Epithelial cell of esophagus (primary cell): ENCODE results near the gene SARS1.

Experiments
- DNase-seq: peaks from one replicate; pipeline ENCODE4 v3.0.0; 2010; ENCODE audit warnings: low read depth
- H3K4me3 ChIP-seq: 2 replicates; pipeline ENCODE4 v1.5.1; 2011; ENCODE audit warnings: mild to moderate bottlenecking, low read length, control low read depth
- TF ChIP-seq, protein P1 (sequence below): IDR thresholded peaks from 2 replicates; pipeline ENCODE4 v1.5.1; 2011; ENCODE audit warnings: low read depth, mild to moderate bottlenecking, low read length, control low read depth, inconsistent platforms; ENCODE audit not compliant: insufficient read depth; ENCODE audit errors: missing control alignments

The SARS1 gene

DNA sequence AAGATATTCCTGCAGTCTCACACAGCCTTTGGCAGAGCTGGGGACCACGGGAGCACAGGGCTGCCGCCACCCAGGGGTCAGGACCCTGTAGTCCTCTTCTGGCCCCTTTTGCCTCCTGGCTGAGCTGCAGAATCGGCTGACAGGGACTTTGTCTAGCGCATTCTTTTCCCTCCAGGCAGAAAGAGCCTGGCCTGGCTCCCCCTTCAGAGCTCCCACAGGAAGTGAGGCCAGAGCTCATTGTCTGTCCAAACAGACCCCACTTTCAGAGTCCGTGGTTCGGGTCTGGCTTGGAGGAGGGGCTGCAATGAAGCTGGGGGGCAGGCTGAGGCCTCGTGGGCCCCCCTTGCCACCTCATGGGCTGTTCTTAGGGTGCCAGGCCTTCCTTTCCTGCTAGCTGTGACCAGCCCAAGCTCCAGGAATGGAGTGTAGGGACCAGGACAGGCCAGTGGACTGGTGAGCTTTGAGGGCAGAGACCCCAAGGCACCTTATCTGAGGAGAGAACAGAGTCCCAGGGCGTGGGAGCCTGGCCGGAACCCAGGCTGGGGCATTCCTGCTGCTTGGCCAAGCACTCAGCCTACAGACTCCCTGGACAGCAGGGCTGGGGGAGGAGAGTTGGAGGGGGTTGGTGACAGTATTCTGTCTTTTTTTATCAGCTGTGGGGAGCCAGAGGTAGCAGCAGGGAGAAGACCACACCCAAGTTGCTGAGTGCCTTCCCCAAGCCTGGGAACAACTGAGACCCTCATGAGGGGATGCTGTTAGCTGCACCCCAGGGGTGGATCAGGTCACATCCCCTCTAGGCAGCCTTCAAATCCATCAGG, 40.3 kb downstream of the SARS1 start:
- DNase-seq, result no peak
- TF ChIP-seq, protein P1, sequence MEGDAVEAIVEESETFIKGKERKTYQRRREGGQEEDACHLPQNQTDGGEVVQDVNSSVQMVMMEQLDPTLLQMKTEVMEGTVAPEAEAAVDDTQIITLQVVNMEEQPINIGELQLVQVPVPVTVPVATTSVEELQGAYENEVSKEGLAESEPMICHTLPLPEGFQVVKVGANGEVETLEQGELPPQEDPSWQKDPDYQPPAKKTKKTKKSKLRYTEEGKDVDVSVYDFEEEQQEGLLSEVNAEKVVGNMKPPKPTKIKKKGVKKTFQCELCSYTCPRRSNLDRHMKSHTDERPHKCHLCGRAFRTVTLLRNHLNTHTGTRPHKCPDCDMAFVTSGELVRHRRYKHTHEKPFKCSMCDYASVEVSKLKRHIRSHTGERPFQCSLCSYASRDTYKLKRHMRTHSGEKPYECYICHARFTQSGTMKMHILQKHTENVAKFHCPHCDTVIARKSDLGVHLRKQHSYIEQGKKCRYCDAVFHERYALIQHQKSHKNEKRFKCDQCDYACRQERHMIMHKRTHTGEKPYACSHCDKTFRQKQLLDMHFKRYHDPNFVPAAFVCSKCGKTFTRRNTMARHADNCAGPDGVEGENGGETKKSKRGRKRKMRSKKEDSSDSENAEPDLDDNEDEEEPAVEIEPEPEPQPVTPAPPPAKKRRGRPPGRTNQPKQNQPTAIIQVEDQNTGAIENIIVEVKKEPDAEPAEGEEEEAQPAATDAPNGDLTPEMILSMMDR, result peak; percentile 2
- H3K4me3 ChIP-seq, result peak overlapping the region; percentile 47

DNA sequence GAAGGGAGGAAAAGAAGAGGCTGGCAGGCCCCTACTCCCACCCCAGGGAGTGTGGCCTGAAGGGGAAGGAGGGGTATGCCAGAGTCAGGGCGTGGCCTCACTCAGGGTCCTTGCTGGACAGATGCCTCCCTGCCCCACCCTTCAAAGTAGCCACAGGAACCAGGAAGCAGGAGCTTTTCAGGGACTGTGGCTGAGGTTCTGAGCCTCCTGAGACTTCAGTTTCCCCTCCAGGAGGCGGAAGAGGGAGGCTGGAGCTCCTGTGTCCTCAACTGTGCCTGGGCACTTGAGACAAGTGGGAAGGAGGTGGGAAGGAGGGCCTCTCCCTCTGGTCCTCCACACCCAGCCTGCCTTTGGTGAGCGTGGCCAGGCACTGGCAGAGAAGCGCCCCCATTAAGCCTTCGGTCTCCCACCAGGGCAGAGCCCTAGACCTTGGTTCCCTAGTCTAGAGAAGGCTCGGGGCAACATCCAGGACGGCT, 40.9 kb downstream of the SARS1 start:
- TF ChIP-seq, protein P1, result peak; percentile 22
- H3K4me3 ChIP-seq, result peak overlapping the region; percentile 47
- no peak for DNase-seq

DNA sequence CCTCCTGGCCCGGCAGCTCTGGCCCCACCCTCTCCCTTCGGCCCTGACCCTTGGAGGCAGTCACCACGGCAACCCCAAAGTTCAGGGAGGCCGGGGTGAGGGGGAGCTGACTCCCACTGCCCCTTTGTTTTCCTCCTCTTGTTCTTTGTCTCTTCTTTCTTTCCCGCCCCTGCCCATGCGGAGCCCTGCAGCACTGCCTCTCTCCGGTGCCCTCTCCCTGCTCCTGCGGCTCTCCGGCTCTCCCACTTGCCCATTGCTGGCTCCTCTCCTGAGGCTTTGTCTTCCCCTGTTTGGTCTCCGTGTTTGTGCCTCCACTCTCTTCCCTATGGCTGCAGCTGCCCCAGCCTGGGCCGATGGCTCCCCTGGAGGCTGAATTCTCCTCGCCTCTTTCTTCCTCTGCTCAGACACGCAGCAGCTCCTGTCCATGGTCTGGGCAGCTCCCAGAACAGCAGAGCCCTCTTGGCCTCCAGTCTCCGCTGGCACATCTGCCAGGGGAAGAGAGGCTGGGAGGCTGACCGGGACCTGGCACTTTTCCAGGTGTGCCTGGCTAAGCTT, 41.5 kb downstream of the SARS1 start:
- DNase-seq, result peak; percentile 45
- peak overlapping the region; percentile 47 for H3K4me3 ChIP-seq
- TF ChIP-seq, protein P1, result peak; percentile 49

DNA sequence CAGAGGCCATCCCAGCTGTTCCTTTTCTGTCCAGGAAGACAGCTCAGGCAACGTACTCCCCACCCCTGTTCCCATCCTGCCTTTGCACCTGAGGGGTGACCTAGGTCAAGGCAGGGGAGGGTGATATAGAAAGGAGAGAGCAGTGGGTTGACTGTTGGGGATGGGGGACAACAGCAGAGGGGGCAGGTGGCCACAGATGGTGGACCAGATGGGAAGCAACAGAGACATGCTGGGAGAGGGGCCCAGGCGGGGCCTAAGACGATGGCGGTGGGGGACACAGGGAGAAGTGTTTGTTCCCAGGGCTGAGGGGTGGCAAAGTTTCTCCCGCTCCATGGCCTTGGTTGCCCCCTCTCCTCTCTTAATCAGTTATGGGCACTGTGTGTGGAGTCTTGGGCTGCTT, 42.0 kb downstream of the SARS1 start:
- TF ChIP-seq, protein P1, result no peak
- DNase-seq, result no peak
- H3K4me3 ChIP-seq, result peak overlapping the region; percentile 47

DNA sequence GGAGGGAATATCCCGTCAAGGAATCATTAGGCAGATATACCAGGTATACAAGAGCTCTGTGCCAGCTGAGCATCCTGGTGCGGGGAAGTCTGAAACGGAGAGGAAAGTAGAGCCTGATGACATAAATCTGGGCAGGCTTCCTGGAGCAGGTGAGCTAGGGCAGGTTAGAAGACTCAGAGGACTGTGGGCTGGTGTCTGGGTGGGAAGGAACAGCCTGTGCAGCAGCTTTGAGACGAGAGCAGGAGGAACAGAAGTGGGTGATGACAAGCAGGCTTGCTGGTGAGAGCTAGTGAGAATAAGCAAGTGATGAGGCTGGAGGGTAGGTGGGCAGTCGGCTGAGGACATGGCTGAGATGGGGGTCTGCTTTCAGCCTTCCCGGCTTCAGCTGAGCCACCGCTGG, 42.4 kb downstream of the SARS1 start:
- DNase-seq, result no peak
- TF ChIP-seq, protein P1, result no peak
- no peak overlapping the region for H3K4me3 ChIP-seq

DNA sequence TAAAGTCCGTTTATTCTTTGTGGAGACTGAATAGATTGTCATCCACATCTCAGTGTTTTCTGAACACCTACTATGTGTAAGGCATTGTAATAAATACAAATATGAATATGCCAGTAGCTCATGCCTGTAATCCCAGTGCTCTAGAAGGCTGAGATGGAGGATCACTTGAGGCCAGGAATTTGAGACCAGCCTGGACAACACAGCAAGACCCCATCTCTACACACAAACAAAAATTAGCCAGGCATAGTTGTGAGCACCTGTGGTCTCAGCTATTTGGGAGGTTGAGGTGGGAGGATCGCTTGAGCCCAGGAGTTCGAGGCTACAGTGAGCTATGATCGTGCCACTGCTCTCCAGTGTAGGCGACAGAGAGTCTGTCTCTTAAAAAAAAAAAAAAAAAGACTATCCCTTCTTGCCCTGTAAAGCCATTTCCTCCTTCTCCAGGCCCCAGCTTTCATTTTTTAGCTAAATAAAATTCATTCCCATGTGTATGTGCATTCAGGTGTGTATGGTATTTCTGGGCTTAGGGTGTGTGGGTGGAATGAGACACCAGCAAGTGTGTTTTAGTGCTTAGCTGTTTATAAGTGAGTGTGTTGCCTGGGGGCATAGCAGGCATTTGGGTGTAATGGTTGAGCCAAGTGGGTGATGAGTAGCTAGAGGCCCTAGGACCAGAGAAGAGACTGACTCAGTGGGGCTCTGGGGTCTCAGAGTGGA, 43.4 kb downstream of the SARS1 start:
- TF ChIP-seq, protein P1, result no peak
- no peak overlapping the region for H3K4me3 ChIP-seq
- DNase-seq, result peak; percentile 99
